Measurements from ENCODE around the gene RBMS3.
"Not testable (repeated sequence)": the region's sequence is repeated elsewhere in the genome, so short reads cannot be mapped to it uniquely, and the experiment has no call there.

Gene RBMS3

DNA sequence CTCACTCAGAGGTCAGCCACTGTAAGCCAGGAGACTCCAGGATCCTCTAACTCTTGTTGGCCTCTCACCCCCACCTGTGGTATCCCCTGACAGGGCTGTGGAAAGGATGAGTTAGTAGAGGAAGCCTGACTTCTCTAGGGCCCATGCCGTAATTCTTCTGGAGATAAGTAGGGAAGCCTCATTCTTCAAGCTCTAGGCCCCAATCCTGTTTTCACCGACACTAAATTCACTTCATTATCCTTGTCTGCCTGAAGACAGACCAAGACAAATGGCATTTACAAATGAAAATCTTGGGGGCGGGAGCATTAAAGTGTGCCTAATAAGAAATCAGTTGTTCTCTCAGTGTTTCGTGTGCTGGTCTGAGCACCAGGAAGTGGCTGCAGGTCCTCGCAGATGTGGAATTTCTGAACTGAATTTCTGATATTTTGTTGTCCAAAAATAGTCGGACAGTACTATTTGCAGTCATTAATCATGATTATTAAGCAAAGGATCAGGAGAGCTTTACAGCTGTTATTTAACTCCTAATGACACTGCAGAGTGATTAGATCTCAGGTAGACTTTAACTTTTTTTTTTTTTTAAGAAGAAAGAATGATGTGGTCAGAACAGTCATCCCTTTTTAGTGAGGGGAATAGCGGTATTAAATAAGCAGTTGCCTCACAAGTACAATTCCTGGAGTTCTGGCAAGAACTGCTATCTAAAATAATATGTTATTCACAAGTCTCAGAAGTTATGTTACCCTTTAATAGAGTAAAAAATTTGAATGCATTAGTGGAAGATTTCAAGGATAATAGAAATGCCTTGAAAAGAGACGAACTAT lies 58.4 kb downstream of the RBMS3 start:
- DNase-seq (ENCODE audit: low read depth in 2 of 2), result no peak

DNA sequence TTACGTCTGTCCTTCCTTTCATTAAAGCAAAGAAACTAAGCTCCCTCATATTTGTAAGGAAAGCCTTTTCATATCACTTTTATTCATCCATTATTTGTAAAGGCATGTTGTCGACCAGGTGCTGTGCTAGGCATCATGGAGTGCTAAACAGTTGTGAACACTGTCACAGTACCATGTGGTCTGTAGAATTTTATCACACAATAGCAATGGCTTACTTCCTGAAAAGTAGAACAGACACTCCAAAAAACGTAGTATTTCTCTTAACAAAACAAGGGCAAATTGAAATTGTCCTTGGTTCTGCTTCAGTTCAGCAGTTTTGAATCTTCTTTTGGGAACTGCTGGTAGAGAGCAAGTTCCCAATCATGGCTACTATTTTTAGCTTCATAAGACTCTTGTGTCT lies 63.3 kb downstream of the RBMS3 start:
- DNase-seq (ENCODE audit: low read depth in 2 of 2), result no peak

DNA sequence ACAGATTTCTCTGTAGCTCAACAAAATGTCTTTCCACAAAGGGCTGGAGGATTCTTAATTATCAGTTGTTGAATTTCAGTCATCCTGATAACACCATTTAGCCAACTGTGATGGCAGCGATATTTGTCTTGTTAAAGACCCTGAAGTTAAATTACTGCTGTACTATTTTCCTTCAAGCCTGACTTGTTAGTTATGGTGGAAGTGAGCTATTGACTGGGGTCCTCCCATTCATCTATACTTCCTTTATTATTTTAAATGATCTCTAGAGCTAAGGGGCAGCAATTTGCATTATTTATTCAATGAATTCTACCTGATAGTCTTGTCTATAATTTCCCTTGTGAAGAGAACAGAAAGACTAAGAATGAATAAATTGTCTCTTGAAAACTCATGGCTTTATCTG lies 64.1 kb downstream of the RBMS3 start:
- DNase-seq (ENCODE audit: low read depth in 2 of 2), result no peak

DNA sequence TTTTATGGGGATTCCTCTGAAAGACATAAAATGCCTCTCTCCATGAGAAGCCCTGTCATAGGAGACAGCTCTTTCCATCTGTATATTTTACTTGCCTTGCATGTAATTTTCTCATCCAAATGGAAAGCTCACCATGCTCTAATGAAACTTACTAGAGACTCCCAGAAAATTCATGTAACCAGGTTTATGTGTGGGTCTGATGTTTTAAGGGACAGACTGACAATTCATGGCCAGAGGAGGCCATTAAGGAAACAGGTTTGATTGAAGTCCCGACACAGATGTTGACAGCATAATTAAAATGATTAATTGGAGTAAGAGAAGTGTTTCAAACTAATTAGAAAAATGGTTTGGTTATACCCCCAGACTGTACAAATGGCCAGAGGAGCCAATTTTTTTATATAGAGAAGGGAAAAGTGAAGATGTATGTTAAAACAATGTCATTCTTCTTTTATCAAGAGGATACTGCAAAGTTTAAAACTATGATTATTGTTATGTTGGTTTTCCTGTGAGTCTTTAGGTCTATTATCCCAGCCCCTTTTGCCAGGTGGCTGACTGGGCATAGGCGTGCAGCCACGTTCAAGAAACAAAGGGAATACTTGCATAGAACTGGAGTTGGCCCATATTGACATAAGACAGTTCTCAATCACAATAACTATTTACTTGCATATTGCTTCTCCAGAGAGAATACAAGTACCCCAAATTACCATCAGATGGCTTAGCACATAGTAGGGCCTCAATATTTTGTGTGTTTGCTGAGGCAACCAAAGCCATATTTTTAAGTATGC lies 64.8 kb downstream of the RBMS3 start:
- no peak for DNase-seq (ENCODE audit: low read depth in 2 of 2)

DNA sequence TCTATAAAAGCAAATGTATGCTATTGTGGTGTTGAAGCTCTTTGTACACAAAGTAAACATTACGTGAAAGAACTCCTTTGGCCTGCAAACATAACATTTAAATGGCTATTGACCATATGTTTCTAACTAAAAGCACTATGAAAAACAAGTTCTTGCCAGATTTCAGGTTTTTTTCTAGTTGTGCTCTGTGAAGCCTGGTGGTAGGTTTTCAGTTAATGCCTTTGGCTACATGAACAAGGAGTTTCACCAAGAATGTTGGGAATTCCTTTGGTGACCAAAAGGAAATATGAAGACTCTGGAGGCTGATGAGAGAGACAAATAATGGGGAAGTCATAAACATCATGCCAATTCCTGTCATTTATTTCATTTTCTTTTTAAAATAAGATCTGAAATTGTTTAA lies 66.0 kb downstream of the RBMS3 start:
- DNase-seq (ENCODE audit: low read depth in 2 of 2), result no peak

DNA sequence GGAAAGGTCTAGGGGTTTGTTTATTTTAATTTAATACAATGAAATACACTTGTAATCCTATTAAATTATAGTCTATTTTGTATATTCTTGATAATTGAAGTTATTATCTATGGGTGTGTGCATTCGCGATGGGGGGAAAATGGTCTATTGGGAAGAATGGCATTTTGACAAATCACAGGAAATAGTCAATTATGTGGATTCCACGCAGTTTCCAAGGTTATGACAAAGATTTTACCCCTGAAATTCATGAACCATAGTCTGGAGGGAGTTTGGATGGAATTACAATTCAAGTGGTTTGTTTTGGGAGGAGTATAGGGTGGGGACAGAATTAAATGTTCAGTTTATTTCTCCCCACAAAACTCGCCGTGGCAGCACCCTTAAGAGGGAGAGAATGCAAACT lies 66.5 kb downstream of the RBMS3 start:
- DNase-seq (ENCODE audit: low read depth in 2 of 2), result no peak

DNA sequence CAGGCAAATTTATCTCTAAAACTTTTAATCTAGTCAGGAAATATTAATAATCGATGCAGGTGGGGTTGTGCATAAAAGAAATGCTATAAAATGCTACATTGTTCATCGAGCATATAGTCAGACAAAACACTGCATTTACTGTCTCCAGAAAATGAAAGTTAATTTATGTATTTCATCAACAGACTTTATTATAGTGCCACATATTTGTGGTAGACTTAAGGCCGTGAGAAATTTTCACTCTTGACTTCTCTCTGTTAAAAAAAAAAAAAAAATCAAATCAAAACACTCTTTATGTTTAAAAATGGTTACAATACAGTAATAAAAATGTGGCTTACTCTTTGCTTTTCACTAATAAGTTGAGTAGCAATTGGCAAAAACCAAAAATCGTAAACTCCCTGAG lies 67.4 kb downstream of the RBMS3 start:
- DNase-seq (ENCODE audit: low read depth in 2 of 2), result no peak

DNA sequence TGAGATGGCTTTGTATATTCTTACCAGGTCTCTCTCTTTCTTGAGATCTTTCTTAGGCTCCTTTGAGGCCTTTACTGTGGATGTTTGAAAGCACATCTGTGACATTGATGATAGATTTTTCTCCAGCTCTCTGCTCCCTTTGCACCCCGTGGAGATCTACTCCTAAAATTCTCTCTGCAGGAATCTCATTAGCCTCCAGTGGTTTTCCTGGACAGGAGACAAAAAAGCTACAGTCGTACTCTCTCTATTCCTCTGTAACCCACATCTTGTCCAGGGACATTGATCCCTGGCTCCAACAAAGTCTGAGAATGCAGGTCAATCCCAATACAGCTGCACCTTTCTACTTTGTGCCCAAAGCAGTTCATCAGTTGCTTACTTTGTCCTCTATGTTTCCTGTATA lies 68.2 kb downstream of the RBMS3 start:
- no peak for DNase-seq (ENCODE audit: low read depth in 2 of 2)

DNA sequence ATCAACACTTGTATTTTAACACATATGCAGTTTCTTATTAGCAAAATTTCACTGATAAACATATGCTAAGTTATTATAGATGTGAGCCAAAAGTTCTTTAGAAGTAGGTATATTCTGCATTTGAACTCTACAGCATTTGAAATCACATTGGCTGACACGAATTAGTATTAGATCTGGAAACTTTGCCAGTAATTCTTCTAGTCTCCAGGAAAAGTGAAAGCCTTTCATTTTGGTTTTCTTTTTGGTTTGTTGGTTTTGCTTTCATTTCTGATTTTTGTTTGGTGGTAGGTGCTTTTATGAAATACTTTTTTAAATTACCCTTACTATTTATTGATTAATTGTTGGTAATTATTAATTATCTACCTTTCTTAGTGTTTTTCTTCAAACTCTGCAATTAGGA lies 72.9 kb downstream of the RBMS3 start:
- DNase-seq (ENCODE audit: low read depth in 2 of 2), result no peak

DNA sequence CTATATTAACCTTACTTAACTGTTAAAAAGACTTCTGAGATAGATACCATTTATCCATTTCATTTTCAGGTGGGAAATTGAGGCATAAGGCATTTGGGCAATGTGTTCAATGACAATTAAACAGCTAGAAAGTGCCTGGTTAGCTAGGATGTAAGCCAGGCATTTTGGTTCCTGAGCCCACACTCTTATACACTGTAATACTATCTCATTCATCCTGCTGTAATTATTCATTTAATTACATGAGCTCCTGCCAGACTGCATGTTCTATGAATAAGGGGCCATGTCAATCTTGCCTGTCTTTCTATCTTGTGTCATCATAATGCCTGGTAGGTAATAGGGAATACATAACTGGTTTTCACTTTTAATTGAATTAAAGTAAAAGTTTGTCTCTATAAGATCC lies 74.0 kb downstream of the RBMS3 start:
- DNase-seq (ENCODE audit: low read depth in 2 of 2), result no peak

DNA sequence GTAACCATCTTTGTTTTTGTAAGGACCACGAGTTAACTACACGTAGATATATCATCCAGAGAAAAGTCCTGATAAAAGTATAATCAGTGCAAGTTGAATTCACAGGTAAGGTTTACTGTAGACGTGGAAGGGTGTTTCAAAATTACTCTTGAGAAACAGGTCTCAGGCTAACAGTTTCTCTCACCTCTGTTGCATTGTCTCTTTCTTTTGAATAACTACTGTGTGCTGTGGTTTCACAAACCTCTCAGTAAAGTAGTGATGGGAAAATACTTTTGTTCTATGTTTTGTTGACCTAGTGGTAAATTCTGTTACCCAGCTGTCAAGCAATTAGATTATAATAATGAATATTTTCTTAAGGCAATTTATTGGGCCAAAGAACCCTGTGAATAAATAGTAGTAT lies 75.2 kb downstream of the RBMS3 start:
- no peak for DNase-seq (ENCODE audit: low read depth in 2 of 2)

DNA sequence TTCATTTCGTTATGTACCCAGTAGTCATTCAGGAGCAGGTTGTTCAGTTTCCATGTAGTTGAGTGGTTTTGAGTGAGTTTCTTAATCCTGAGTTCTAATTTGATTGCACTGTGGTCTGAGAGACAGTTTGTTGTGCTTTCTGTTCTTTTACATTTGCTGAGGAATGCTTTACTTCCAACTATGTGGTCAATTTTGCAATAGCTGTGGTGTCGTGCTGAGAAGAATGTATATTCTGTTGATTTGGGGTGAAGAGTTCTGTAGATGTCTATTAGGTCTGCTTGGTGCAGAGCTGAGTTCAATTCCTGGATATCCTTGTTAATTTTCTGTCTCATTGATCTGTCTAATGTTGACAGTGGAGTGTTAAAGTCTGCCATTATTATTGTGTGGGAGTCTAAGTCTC lies 79.4 kb downstream of the RBMS3 start:
- DNase-seq (ENCODE audit: low read depth in 2 of 2), result not testable (repeated sequence)

DNA sequence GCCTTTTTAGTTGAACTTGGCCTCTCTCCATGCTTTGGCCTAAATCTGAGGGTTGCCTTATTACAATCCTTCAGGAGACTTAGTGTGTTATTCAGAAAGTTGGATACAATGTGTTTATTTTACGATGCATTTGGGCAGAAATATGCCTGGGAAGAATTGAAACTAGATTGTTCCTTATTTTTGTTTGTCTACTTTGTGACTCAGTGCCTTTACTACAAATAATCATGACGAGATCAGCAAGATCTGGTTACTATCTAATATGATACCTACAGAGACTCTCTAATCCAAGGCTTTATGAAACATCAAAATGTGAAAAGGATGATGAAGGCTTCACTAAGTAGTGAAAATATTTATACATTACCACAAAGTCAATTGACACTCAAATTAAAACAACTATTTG lies 82.2 kb downstream of the RBMS3 start:
- DNase-seq (ENCODE audit: low read depth in 2 of 2), result no peak

DNA sequence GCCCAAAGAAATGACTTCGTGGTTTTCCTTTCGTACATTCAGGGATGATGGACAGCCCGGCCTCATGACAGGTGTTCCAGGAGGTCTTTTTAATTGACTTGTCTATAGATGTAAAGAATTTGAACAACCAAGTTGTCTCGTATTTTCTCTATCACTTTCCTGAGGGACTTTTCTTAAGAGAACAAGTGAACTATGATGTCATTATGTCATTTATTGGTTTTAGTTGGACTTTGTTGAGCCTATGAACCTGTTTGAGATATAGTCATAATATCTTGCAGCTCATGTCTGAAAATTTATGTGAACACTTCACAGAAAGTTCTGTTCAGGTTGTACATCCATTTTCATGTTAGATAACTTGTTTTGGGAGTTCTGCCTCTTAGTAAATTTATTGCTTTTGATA lies 89.2 kb downstream of the RBMS3 start:
- DNase-seq (ENCODE audit: low read depth in 2 of 2), result no peak

DNA sequence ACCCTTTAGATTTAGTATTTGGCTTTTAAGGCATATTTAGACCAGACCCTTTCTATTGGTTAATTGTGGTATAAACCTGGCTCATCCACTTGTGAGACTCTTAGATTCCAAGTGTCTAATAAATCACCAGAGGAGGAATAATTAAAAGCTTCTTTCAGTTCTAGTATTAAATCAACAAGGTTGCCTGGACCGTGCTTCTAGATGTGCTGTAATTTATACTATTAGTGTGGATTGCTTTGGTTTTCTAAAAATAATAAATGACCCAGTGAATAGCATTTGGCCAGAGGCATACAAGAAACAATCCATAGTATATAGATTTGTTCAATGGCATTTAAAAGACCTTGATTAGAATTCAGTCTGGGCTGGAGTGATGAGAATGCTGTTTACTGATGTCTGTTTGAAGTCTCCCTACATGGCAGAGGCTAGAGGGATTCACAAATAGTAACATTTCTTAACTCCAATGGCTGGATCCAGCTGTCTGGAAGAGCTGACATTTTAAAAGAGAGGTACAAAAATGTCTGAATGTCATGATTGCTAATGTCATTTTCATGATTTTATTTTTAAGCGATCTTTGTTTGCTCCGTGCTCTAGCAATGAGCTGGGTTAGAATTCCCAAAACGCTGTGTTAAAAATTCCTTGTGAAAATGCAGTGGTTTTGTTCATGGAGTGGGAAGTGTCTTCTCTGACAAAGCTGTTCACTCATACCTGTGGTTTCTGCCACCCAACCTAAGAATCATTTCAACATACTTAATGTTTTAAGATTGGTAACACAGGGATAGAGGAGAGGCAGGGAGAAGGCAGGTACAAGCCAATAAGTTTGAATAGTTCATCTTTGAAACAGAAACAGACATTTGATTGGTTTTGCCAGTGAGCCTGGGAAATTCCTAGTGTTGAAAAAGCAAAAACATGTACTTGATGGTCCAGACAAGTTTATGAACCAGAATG lies 89.9 kb downstream of the RBMS3 start:
- DNase-seq (ENCODE audit: low read depth in 2 of 2), result no peak

DNA sequence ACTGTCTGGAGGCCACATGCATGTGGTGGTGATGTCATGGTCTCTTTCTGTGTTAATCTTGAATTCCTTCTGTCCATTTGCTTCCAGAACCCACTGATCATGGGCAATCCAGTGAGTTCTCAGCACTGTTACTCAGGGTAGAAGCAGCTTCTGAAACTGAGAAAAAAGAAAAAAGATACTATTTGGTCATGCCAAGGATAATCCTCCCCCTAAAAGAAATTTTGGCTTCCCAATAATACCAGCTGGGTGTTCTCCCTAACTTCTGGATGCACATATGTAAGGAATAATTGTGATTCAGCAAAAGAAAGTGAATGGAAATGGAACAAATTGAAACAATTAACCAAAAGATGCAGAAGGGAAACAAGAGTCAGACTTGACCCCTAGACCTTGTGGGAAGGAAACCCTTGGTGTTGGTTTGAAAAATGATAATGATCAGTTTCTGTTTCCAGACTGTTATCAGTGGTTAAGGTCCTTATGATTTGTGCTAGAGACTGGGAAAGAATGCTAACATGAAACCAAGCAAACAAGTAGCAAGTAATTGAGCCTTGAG lies 92.3 kb downstream of the RBMS3 start:
- DNase-seq (ENCODE audit: low read depth in 2 of 2), result no peak

DNA sequence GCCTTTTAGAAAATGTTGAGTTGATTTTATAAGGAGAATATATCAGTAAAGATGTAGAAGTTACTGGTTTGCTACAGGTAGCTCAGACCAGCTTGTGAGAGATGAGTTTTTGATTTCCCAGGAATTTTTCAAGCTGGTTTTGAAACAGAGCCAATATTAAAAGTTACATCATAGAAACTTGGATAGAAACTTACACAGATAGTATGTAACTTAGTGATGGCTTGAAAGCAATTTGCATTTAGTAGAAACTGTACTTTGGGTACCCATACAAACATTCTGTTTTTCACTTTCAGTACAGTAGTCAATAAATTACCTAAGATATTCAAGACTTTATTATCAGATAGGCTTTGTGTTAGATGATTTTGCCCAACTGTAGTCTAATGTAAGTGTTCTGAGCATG lies 93.4 kb downstream of the RBMS3 start:
- DNase-seq (ENCODE audit: low read depth in 2 of 2), result no peak

DNA sequence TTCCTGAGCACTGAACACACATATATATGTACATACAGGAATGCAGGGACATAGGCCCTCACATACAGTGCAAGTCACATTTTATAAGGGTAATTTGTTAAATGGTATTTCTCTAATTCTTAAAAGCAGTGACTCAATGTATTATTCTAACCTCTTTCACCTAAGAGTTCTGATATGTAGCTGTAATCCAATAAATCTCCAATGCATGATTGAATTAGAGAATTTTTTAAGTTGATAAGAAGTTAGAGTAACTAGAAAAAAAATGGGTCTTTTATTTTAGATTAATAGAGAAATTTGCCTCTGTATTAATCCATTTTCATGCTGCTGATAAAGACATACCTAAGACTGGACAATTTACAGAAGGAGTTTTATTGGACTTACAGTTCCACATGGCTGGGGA lies 98.2 kb downstream of the RBMS3 start:
- no peak for DNase-seq (ENCODE audit: low read depth in 2 of 2)

DNA sequence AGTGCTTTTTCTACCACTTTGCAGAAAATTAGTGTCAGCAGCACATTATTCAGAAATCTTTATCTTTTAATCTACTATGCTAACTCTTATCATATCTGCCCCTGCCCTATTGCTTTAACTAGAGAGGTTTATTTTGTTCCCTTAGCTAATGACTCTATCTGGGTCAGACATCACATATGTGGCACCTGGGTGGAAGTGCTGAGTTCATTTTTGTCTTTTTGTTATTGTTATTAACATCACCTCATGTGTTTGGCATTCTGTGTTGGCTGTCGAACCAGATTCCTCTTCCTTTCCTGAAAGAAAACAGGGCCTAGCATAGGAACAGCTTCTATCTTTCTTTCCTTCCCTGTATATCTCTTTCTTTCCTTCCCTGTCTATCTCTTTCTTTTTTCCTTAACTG lies 100.7 kb downstream of the RBMS3 start:
- no peak for DNase-seq (ENCODE audit: low read depth in 2 of 2)

DNA sequence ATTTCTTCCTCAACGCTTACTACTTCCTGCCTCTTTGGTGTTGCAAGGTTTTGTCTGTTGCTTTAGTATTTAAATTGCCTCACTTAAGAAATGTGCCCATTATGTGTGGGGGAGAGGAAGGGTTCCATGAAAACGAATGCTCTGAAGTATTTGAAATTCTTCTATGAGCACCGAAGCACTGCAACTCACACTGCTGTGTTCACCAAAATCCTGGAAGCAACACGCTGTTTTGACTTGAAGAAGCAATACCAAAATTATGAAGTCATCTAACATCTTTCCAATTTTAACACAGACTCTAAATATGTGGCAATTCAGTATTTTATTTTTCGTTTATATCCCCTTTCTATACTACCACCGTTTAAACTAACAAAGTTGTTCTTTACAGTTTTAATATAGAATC lies 101.5 kb downstream of the RBMS3 start:
- no peak for DNase-seq (ENCODE audit: low read depth in 2 of 2)

DNA sequence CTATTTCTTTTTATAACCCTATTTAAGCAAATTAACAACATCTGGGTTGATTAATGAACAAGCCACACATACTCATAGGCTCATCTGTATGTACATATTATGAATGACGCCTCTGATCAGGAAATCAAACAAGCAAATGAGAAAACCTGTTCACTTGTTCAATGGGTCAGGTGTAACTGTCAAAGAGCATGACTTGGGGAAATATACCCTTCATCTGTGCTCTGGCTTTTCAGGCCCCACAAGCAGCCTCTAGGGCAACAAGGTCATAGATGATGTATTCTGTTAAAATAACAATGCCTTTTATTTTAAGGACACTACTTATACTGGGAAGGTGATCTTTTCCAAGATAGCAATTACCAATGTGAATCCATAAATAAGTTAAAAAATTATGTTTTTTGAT lies 102.0 kb downstream of the RBMS3 start:
- DNase-seq (ENCODE audit: low read depth in 2 of 2), result no peak

DNA sequence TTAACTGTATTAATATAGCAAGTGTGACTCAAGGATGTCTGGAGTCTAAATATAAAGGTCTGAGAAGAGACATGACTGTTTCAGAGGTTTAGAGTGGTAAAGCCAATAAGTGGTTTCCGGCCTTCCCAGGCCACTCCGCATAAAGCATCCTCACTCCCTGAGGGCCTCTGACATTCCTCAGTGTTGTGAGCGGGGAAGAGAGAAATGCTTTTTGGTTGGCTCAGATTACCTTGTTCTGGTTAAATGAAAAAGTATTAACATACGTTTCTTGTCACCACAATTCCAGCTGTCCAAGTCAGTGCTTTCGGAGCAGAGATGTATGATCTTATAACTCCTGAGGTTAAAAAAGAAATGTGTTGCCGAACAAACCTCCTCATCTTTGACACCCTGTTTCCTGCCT lies 103.8 kb downstream of the RBMS3 start:
- DNase-seq (ENCODE audit: low read depth in 2 of 2), result no peak
